HPDE6-E6E7 (cell line): ENCODE data around the gene MED29.

Source experiments
- DNase-seq: peaks from one replicate; pipeline ENCODE4 v3.0.0; 2011; ENCODE audit warnings: missing footprints; ENCODE audit errors: extremely low spot score

The MED29 gene

DNA sequence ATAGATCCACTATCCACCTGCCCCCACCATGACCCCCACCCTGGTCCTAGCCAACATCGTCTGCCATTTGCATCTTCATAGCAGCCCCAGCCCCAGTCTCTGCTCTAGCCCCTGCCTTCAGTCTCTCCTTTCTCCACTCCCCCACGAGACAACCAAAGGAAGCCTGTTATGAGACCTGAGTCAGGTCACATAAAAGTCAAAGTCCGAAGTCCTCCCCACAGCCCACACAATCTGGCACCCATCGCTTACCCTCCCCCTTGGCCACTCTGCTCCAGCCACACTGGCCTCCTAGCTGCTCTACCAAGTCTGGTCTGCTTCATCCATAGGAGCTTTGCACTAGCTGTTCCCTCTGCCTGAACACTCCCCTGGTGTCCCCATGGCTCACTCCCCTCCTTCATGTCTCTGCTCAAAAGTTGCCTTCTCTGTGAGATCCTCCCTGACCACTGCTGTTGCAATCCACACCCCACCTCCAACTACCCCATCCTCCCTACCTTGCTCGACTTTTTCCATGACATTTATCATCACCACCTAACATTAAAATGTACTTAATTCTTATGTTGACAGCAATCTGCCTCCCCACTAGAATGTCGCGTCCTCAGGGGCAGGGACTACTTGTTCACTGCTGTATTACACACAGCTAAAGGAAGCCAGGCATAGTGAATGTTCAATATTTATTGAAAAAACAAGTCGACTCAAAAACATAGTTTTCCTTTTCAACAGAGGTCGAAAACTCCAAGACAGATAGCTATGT, 20.1 kb downstream of the MED29 start:
- DNase-seq, result no peak

- DNase-seq, result no peak
These were observed 20.6 kb downstream of the MED29 start for GRCh38 chr19:39411832-39412099.

GRCh38 chr19:39412100-39412866, 21.1 kb downstream of the MED29 start, which contains the start of gene PLEKHG2:
Gene PLEKHG2, plus strand, starts transcription at chr19:39412669. Its CDS starts 1,418 bp downstream, at chr19:39414087.
- no peak for DNase-seq

DNA sequence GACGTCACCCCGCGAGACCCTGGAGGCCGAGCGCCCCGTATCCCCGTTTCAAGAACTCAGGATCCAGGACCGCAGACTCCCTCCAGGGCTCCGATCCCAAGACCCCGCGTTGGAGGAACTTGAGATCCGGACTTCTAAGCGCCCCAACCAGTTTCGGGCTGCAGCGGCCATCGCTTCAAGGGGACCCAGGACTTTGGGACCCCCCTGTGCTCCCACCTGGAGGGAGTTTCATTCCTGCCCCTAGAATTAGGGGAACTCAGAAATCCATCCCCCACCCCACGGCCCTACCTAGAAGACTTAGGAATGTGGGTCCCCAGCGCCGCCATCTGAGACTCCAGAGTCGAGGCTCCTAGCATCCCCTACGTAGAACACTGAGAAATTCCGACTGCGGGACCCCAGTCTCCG, 21.7 kb downstream of the MED29 start:
- DNase-seq, result no peak

- no peak for DNase-seq
These were observed 22.2 kb downstream of the MED29 start for GRCh38 chr19:39413272-39413910.

DNA sequence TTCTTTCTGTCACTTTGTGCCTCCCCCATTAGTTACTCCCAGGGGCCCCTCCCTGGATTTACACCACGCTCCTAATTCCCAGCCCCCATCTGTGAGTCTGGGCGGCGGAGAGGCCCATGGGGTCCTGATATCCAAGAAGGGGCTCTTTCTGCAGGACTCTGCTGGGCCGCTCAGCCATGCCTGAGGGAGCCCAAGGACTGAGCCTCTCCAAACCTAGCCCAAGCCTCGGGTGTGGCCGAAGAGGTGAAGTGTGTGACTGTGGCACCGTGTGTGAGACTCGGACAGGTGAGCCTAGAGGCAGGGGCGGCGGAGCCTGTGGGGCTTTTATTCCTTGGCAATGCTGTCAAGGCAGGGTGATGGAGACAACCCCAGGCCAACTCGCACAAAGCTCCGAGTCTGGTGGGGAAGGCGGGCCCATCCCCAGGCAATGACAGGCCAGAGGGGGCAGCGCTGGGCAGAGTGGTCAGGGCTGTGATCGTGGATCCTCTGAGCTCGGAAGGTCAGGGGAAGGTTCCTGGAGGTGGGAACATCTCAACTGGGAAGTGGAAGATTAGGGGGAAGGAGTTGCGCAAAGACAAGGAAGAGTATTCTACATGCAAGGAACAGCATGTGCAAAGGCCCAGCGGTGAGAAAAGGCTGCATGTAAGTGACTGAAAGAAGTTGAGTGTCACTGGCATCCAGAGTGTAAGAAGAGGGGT, 22.9 kb downstream of the MED29 start:
- no peak for DNase-seq

DNA sequence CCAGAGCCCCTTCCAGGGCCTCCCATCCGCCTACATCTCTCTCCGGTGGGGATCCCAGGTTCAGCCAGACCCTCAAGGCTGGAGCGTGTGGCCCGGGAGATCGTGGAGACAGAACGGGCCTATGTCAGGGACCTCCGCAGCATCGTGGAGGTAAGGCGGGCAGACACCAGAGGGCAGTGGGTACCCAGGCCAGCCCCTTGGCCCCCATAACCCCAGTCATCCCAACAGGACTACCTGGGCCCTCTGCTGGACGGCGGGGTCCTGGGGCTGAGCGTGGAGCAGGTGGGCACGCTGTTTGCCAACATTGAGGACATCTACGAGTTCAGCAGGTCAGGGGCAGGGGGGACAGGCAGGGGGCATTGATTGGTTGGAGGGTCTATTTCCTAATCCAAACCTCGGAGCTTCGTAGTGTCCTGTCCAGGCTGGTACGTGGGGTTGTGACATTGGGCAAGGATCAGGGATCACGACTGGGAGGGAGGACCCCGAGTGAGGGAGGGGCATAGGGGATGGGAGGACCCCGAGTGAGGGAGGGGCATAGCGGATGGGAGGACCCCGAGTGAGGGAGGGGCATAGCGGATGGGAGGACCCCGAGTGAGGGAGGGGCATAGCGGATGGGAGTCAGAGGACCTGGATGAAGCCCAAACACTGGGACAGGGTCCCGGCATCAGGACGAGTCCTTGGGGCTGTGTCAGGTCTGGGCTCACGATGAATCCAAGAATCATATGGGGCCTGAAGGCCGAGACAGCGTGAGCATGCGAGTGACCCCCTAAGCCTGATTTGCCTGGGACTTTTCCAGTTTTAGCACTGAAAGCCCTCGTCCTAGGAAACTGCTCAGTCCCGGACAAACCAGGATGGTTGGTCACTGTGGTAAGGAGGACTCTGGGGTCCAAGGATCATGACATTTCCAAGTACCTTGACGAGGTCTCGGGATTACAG, 24.2 kb downstream of the MED29 start:
- no peak for DNase-seq

DNA sequence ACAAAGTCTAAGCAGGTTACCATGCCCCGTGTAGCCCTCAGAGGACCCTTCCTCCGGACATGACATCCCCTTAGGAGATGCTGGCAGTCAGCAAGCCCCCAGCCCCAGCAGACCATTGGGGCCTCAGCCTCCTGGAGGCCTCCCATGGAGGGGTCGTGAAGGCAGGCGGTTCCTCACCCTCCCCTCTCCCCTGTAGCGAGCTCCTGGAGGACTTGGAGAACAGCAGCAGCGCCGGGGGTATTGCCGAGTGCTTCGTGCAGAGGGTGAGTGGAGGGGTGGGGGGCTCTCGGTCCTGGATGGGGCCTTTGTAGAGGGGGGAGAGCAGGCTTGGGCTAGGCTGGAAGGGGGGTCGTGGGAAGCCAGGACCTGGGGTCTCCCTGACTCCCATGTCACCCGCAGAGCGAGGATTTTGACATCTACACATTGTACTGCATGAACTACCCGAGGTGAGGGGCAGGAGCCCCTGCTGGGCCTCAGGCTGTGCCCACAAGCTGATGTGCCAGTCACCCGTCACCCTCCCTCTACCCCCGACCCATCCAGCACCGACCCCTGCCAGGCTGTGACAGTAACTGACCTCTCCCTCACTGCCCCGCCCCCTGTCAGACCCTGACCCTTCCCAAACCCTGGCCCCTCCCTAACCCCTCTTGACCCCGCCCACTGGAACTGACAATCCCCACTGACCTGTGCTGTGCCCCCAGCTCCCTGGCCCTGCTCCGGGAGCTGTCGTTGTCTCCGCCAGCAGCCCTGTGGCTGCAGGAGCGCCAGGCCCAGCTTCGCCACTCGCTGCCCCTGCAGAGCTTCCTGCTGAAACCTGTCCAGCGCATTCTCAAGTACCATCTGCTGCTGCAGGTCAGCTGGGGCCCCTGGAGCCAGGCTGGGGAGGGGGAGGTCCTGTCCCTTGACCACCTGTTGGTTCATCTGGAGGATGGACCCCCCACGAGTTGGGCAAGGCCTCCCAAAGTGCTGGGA, 25.3 kb downstream of the MED29 start:
- DNase-seq, result no peak

- no peak for DNase-seq
These were observed 26.4 kb downstream of the MED29 start for GRCh38 chr19:39417463-39418181.

GRCh38 chr19:39419003-39419402, 27.8 kb downstream of the MED29 start:
- DNase-seq, result no peak

DNA sequence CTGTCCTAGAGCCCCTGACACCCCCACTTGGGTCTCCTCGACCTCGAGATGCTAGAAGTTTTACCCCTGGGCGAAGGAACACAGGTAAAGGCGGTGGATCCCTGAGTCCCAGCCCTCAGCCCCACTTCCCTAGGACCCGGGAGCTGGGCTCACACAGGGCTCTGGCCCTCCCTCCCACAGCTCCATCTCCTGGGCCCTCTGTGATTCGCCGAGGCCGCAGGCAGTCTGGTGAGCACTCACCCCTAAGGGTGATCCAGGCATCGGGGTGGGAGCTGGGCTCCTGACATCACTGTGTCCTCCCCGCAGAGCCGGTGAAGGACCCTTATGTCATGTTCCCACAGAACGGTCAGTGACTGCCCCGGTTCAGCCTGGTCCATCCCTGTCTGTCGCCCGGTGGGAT, 29.6 kb downstream of the MED29 start:
- DNase-seq, result no peak

- no peak for DNase-seq
These were observed 30.8 kb downstream of the MED29 start for GRCh38 chr19:39422020-39422419.

DNA sequence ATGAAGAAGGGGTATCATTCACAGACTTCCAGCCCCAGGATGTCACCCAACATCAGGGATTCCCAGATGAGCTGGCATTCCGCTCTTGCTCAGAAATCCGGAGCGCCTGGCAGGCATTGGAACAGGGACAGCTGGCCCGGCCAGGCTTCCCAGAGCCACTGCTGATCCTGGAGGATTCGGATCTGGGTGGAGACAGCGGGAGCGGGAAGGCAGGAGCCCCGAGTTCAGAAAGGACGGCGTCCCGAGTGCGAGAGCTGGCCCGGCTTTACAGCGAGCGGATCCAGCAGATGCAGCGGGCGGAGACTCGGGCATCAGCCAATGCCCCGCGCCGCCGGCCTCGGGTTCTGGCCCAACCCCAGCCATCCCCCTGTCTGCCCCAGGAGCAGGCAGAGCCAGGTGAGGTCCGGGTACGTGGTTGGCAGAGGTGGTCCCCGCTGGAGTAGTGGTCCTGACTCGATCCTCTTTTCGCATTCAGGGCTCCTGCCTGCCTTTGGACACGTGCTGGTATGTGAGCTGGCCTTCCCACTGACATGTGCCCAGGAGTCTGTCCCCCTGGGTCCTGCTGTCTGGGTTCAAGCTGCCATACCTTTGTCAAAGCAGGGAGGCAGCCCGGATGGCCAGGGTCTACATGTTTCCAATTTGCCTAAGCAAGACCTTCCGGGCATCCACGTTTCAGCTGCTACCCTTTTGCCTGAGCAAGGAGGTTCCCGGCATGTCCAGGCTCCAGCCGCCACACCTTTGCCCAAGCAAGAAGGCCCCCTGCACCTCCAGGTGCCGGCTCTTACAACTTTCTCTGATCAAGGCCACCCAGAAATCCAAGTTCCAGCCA, 32.3 kb downstream of the MED29 start:
- no peak for DNase-seq

DNA sequence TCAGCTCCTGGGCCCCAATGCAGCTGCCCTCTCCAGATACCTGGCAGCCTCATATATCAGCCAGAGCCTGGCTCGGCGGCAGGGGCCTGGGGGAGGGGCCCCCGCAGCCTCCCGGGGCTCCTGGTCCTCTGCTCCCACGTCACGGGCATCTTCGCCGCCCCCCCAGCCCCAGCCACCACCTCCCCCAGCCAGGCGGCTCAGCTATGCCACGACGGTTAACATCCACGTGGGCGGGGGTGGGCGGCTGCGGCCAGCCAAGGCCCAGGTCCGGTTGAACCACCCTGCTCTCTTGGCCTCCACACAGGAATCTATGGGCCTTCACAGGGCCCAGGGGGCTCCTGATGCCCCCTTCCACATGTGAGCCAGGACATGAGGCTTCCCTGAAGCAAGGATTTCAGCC, 33.8 kb downstream of the MED29 start:
- no peak for DNase-seq

DNA sequence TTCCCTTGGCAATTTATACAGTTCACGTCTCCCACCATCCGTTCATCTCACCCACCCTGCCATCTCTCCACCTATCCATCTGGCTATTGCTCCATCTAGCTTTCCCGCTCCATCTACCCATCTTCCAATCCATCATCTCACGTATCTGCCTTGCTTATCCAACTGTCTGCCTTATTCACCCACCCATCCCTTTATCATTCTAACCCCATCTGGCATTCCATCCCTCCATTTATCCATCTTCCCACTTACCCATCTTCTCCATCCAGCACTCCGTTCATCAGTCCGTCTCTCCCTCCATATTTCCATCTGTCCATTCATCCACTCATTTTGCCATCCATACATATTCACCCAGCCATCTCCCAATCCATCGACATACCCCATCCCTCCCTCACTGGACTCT, 34.6 kb downstream of the MED29 start:
- no peak for DNase-seq

DNA sequence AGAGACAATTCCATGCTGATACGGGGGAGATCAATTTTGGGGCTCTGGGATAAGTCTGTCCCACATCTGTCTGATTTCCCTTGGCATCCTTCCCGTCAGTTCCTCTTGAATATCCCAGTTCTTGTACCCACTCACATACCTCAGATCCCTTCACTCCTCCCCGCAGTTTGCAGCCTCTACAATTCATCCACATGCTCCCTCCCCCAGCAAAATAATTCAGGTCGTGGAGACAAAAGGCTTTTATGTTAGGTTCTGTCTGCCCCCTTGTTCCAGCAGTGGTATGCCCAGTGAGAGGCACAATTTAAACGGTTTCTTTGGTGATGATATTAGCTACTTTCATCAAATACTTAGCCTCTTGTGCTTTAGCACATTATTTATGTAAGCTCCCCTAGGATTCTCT, 35.0 kb downstream of the MED29 start:
- no peak for DNase-seq

DNA sequence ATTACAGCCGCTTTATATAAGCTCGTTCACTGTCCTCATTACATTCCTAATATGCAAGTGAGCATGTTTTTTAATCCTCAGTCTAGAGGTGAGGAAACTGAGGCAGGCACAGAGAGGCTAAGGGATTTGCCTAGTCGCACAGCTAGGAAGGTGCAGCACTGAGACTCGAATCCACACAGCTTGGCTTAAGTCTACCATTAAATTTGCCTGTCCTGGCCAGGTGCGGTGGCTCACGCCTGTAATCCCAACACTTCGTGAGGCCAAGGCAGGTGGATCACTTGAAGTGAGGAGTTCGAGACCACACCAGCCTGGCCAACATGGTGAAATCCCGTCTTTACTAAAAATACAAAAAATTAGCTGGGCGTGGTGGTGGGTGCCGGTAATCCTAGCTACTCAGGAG, 36.5 kb downstream of the MED29 start:
- no peak for DNase-seq

DNA sequence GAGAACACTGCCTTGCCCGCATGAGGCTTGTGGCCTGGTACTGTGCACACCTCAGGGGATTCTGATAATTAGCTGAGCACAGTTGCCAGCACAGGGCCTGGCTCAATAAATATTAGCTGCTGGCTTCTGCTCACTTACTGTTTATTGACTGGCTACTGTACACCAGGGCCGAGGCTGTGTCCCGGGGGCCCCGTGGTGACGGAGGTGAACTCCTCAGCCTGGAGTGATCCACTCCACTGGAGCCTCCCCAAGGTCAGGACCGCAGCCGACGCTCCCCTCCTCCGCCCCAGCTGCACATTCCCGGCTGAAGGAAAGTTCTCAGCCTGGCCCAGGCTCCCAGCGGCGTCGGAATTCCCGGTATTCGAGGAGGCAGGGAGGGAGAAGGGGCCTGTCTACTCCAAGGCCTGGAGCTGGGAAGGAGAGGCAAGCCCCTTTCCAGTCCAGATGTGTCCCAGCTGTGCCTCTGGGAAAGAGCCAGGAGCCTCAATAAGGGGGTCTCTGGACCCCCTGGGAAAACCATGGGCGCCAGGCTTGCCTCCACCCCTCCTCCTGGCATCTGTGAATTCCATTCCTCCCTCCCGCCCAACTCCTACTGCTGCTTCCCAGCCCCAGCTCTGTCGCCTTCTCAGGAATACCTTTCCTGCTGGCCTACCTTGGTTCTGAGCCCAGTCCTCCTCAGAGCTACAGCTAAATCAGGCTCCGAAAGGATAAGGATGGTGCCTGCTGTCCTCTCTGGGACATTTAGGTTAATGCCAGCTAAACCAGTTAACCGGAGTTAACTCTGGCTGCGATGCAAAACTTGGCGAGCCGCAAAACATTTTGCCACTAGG, 37.3 kb downstream of the MED29 start:
- DNase-seq, result no peak
